MCF 10A (cell line): ENCODE data around the gene LRRC23. TPM values are rescaled to one million over a fixed set of nuclear protein-coding genes. Genes with fewer than 3 reads are reported as not detected.

Source experiments
- BruUV-seq: library from RNA; stranded (reverse); fragments of 400-500 nt; replicated peaks from 2 replicates; lab custom pipeline; 2021; lab: Mats Ljungman, UMichigan
- CTCF ChIA-PET: fragments of 300-600 bp; sonication (Branson Sonifier 250); formaldehyde crosslinking; extraction: SDS; loops from one replicate; lab custom pipeline; 2021; ENCODE audit warnings: antibody characterized with exemption, inconsistent platforms; lab: Yijun Ruan, JAX
- POLR2A ChIA-PET: fragments of 300-600, 350-650 bp; sonication (Branson Sonifier 250); formaldehyde crosslinking; extraction: SDS; loops from one replicate; lab custom pipeline; 2020; ENCODE audit warnings: antibody characterized with exemption, inconsistent platforms; lab: Yijun Ruan, JAX
- DNase-seq: peaks from one replicate; pipeline ENCODE4 v3.0.0-alpha.2; 2018; ENCODE audit not compliant: unreplicated experiment
- H3K27ac Mint-ChIP-seq: one replicate; pipeline ENCODE4 v1.8.0; 2022; ENCODE audit warnings: mild to moderate bottlenecking, low read depth, mixed read lengths; ENCODE audit not compliant: unreplicated experiment
- H3K27me3 Mint-ChIP-seq: one replicate; pipeline ENCODE4 v1.8.0; 2022; ENCODE audit warnings: mixed read lengths; ENCODE audit not compliant: insufficient read depth, unreplicated experiment
- H3K36me3 Mint-ChIP-seq: one replicate; pipeline ENCODE4 v1.8.0; 2022; ENCODE audit warnings: mild to moderate bottlenecking, moderate library complexity, mixed read lengths; ENCODE audit not compliant: insufficient read depth, unreplicated experiment
- H3K4me1 Mint-ChIP-seq: one replicate; pipeline ENCODE4 v1.8.0; 2022; ENCODE audit warnings: mixed read lengths; ENCODE audit not compliant: insufficient read depth, unreplicated experiment
- H3K4me3 Mint-ChIP-seq: one replicate; pipeline ENCODE4 v1.8.0; 2022; ENCODE audit warnings: mild to moderate bottlenecking, moderate library complexity, mixed read lengths; ENCODE audit not compliant: unreplicated experiment
- H3K9me3 Mint-ChIP-seq: one replicate; pipeline ENCODE4 v1.8.0; 2022; ENCODE audit warnings: mixed read lengths; ENCODE audit not compliant: unreplicated experiment
- CTCF ChIP-seq: fragments of 200-600 bp; IDR thresholded peaks from one replicate; pipeline ENCODE4 v1.8.0; 2022; ENCODE audit warnings: antibody characterized with exemption, mild to moderate bottlenecking; ENCODE audit not compliant: unreplicated experiment
- intact Hi-C: fragments of 100-400 bp; cut with micrococcal nuclease; formaldehyde crosslinking; loops from 2 replicates; pipeline ENCODE4 v1.14.1; 2022
- total RNA-seq: library from RNA; stranded (reverse); gene quantifications from 2 replicates; pipeline ENCODE4 v1.2.3, GENCODE V29; 2022

The LRRC23 gene
- total RNA-seq, 1 experiment from 2014 or later = 7.5 TPM

- POLR2A ChIA-PET = interaction anchor here (1.8 kb wide), 1 partner anchor 10 kb away, joined by 7 read pairs; no protein-coding TSS in a partner anchor
- DNase-seq = no peak
- no TSS peak for BruUV-seq
Measured at GRCh38 chr12:6953442-6954315, 49.1 kb downstream of the LRRC23 start.

GRCh38 chr12:6954316-6955107 lies 49.9 kb downstream of the LRRC23 start:
- intact Hi-C loops = no loop called here
- POLR2A ChIA-PET = interaction anchor here (1.8 kb wide), 1 partner anchor 10 kb away, joined by 7 read pairs; no protein-coding TSS in a partner anchor
- Mint-ChIP-seq H3K9me3 (no peaks in the 10 kb centered on the region), H3K4me3 (no peak overlapping the region), H3K36me3 (peaks cover 6% of the 10 kb centered on the region), H3K4me1 (no peaks in the 10 kb centered on the region), H3K27ac (no peak overlapping the region), H3K27me3 (no peaks in the 10 kb centered on the region)
- BruUV-seq = no TSS peak
- CTCF ChIA-PET = interaction anchor here (4.1 kb wide), 1 partner anchor 8 kb away, joined by 31 read pairs; no protein-coding TSS in a partner anchor
- no peak for DNase-seq
- TF ChIP-seq CTCF = no peak

More at GRCh38 chr12:6953442-6954315, 49.1 kb downstream of the LRRC23 start:
- Mint-ChIP-seq H3K27me3 (no peaks in the 10 kb centered on the region), H3K36me3 (no peaks in the 10 kb centered on the region), H3K9me3 (no peaks in the 10 kb centered on the region), H3K27ac (no peak overlapping the region), H3K4me1 (no peaks in the 10 kb centered on the region), H3K4me3 (no peak overlapping the region)
- intact Hi-C loops = no loop called here
- TF ChIP-seq CTCF = no peak
- CTCF ChIA-PET = no interaction called here

GRCh38 chr12:6955108-6956020 lies 50.7 kb downstream of the LRRC23 start:
- ChIA-PET POLR2A (interaction anchor here (1.8 kb wide), 1 partner anchor 9 kb away, joined by 7 read pairs; no protein-coding TSS in a partner anchor), CTCF (interaction anchor here (0.7 to 4.1 kb wide), 3 partner anchors 9 to 134 kb away, joined by 3 to 31 read pairs (median 3); no protein-coding TSS in a partner anchor)
- peaks cover 6% of the 10 kb centered on the region for H3K36me3 Mint-ChIP-seq
- no peak overlapping the region for H3K27ac Mint-ChIP-seq
- peaks cover under 1% of the 10 kb centered on the region for H3K4me1 Mint-ChIP-seq
- TF ChIP-seq CTCF = no peak
- no peak overlapping the region for H3K4me3 Mint-ChIP-seq
- intact Hi-C loops = no loop called here
- DNase-seq = no peak
- no TSS peak for BruUV-seq
- H3K27me3 Mint-ChIP-seq = no peaks in the 10 kb centered on the region
- no peaks in the 10 kb centered on the region for H3K9me3 Mint-ChIP-seq
